Activated CD4-positive, alpha-beta T cell treated with anti-CD3 and anti-CD28 coated beads for 24 hours (primary cell): ENCODE measurements around the gene CORO2A.
"Not testable (repeated sequence)": the region's sequence is repeated elsewhere in the genome, so short reads cannot be mapped to it uniquely, and the experiment has no call there.

Experiments
- DNase-seq, 2 donors: peaks; one replicate each; pipeline ENCODE4 v3.0.0-alpha.2; 2020; ENCODE audit warnings: low read depth in 2 of 2

The CORO2A gene

DNA sequence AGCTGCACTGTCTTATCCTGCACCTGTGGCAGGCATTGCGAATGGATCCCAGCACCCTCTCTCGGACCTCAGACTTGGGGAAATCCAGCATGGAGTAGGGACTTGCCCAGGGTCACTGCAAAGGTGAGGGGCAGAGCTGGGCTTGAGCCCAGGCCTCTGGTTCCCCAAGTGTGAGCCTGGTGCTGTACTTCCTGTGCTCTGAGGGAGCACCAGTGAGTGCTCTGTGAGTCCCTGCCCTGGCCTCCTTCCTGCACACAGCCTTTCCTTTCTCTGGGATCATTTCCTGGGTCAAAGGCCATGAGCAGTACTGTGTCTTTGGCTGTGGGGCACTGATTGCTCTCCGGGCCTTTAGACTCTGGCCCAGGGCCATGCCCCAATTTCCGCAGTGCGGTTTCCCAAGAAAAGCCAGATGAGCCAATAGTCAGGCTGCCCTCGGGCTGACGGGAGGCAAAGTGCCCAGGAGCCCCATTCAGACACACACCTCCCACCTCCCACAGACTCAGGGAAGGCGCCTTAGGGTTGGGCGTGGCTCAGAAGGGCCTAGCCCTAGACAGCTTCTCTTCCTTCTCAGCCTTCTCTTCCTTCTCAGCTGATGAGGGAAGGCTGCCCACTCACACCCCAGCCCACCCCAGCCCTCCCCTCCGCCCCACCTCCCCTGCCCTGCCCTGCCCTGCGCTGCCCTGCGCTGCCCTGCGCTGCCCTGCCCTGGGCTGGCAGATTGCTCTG lies 50.1 kb downstream of the CORO2A start:
- DNase-seq = no peak

- no peak for DNase-seq
Measured at GRCh38 chr9:98140503-98140902, 51.9 kb downstream of the CORO2A start.

- DNase-seq = no peak
Measured at GRCh38 chr9:98136489-98136888, 55.9 kb downstream of the CORO2A start.

GRCh38 chr9:98135938-98136337 lies 56.5 kb downstream of the CORO2A start:
- DNase-seq = no peak

DNA sequence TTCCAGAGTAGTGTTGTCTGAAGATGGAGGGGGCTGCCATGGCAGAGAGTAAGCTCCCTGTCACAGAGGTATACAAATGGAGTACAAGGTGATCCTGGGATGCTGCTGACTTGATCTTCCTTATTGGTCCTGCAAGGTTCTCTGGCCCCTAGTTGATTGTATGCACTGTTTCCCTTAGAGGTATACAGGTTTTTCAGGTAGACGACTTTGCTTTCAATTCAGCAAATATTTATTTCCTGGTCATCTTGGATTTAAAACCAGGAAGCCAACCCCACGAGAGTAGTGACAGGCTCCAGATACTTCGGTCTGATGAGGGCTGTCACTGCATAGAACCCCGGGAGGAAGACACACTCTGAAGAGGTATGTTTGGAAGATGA lies 56.9 kb downstream of the CORO2A start:
- no peak for DNase-seq

DNA sequence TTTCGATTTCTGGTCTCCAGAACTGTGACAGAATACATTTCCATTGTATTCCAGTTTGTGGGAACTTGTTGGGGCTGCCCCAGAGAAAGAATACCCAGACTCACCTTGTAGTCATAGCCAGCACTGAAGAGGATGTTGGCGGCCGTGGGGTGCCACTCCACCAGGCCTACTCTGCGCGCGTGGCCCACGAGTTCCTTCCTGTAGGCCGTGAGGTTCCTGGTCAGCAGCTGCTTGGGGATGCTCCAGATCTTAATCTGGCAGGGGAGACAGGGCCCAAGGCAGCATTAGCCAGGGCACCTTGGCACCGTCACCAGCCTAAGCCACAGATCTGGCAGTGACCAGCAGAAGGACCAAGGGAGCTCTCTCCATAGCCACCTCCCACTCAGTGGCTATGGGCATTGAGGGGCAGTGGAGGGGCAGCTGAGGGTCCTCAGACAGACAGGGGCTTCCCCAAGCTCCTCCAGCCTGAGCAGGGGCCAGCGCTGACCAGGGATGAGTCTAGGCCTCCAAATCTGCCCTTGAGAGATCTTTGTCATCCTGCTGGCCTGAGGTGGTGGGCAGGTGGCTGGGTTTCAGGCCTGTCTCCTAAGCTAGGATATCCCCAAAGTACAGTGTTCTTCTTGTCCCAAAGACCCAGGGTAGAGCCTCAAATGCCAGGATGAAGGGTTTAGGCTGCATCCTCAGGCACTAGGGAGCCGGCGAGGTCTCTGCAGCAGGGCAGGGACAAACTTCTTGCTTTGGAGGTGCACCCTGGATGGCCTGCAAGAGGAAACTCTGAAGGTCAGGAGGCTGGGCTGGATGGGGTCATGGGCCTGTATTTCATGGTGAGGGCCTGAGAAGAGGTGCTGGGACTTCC lies 57.5 kb downstream of the CORO2A start:
- no peak for DNase-seq

GRCh38 chr9:98132806-98133631 lies 59.4 kb downstream of the CORO2A start:
- no peak for DNase-seq

GRCh38 chr9:98132158-98132557 lies 60.3 kb downstream of the CORO2A start:
- no peak for DNase-seq

GRCh38 chr9:98130576-98131228 lies 61.7 kb downstream of the CORO2A start:
- no peak for DNase-seq

DNA sequence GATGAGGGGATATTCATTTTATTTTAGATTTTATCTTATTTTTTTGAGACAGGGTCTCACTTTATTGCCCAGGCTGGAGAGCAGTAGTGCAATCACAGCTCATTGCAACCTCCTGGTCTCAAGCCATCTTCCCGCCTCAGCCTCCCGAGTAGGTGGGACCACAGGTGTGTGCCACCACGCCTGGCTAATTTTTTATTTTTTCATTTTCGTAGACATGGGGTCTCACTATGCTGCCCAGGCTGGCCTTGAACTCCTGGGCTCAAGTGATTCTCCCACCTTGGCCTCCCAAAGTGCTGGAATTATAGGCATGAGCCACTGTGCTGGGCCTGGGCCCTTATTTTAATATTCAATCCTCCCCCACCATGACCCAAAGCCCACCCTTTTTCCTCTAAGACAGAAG lies 62.4 kb downstream of the CORO2A start:
- not testable (repeated sequence) for DNase-seq

GRCh38 chr9:98129451-98129881 lies 63.0 kb downstream of the CORO2A start:
- no peak for DNase-seq

DNA sequence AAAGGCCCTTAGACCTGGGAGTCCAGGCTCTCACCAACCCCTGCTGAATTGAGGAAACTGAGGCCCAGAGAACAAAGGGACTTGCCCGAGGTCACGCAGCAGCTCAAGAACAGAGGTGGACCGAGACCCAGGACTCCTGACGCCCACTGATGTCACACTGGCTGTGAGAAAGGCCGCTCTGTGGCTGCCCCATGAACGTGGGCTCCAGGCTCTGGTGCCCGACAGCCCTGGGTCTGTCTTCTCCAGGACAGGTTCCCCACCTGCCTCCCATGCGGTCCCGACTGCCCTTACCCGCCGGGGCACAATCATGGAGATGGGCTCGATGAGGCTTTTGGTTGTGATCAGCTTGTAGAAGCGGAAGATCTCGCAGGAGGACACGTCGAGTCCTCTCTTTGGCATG lies 64.1 kb downstream of the CORO2A start:
- DNase-seq = no peak

DNA sequence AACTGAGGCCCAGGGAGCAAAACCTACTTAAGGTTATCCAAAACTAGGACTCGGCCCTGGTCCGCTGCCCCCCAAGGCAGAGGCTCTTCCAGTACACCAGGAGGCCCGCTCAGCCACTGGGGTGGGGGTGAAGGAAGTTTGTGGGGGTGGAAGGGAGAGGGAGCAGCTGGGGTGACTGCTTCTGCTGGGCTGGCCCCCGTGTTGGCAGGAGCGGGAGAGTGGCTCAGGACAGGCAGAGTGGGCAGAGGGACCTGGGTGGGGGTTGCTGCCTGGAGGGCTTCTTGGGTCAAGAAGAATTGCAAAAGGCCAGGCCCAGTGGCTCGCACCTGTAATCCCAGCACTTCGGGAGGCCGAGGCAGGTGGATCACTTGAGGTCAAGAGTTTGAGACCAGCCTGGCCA lies 65.2 kb downstream of the CORO2A start:
- no peak for DNase-seq

GRCh38 chr9:98124637-98125426 lies 67.6 kb downstream of the CORO2A start:
- no peak for DNase-seq

DNA sequence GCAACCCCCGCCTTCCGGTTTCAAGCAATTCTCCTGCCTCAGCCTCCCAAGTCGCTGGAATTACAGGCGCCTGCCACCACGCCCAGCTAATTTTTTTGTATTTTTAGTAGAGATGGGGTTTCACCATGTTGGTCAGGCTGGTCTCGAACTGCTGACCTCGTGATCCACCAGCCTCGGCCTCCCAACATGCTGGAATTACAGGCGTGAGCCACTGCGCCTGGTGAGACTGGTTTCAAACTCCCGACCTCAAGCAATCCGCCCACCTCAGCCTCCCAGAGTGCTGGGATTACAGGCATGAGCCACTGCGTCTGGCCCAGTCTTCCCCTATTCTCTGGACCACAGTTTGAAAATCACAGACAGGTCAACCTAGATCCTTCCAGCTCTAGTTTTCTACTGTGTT lies 68.3 kb downstream of the CORO2A start:
- not testable (repeated sequence) for DNase-seq

DNA sequence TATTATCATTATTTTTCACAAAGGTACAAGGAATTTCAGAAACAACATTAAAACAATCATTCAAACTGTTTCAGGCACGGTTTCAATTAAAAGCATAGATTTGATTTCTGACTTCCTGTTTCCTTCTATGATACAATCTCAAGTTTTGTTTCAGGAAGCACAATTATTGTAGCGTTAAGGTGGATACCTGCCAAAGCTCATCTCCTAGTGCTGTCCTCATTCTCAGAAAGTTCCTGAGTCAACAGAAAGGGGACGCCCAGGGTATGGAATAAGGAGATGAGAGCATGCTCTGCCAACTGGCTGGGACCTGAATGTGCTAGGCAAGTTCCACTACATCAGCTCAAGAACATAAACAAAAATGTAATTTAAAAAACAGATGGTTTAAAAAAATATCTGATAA lies 71.4 kb downstream of the CORO2A start:
- no peak for DNase-seq

DNA sequence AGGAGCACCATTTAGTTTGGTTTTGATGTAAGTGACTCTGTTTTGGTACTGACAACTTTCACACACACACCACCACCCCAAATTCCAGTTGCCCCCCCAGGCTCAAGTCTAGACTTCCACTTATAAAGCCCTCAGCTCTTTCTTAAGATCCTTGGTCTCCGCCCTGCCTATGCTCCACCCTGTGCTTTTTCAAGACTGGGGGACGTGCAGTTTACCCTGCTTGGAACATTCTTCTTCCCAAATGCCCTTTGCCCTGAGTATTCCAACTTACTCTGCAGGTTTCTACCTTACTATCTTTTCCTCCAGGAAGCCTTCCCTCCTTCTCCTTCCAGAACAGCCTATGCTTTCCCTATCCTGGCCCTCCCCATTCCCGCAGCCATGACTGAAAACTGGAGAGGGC lies 72.0 kb downstream of the CORO2A start:
- no peak for DNase-seq

DNA sequence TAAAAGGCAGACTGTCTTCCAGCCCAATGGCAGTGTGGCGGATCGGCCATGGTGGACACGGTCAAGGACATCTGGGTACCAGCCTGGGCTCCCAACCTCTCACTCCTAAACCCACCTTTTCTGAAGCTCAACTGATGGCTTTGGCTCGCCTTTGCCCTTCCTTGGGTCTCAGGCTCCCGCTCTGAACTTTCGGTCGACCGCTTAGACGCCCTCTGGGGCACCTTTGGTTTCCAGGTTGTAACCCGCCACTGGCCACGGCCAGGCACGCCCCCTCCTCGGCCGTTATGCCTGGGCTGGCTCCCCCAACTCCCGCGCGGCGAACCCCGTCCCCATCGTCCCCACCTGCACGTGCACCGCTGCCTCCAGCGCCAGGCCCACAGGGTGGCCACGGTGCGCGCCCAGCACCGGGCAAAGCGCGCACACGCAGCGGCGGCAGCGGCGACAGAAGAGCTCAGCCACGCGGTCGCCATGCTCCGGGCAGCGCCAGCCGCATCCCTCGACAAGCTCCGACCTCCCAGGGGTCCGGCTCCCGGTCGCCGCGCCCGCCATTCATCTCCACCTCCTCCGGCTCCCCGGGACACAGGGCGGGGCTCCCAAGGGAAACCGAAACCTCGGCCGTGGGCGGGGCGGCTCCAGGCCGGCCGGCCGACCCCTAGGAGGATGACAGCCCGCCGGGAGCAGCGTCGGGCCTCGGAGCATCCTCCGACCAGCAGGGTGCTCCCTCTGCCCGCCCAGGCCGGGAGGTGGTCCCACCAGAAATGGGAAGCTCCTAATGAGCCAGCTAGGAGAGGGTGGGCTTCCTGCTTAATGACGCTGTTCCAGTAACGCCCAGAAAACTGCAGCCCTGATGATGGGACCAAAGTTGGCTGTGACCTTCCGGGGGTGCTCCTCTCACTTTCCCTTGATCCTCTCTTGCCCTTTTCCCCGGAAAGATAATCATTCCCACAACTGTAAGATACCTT lies 73.5 kb downstream of the CORO2A start, which contains the start of gene TRIM14:
TSS of gene TRIM14 (minus strand) at position 583 of the 962 bp plus-strand sequence. CDS start at position 549, 34 bp downstream.
- peak; percentile 27 to 49 for DNase-seq

DNA sequence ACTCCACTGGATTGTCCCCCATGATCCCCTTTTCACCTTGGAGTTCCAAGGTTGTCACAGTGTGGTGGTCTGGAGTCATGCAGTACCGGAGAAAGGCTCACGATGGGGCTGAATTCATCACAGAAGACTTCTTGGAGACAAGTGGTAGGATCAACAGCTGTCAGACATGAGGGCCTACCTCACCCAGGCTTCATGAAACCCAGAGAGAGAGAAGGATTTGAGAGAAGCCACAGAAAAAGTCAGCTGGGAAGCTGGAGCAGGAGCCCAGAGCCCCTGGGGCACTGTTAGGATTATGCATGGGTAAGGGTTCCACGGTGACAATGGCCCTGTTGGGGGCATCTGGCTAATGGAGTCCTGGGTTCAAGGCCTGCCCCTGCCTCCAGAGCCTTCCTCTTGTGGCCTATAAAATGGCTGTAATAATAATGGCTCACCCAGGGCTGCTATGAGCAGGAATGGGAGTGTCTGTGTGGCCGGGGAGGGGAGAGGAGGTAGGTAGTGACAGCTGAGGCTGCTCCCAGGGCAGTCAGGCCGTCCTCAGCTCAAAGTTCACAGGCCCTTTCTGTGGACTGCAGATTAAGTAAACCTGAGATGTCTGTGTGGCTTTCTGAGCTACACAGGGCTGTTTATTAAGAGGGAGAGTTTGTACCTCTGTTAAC lies 74.3 kb downstream of the CORO2A start:
- DNase-seq = no peak
